ENCODE data around the gene PIGB.

Gene PIGB

DNA sequence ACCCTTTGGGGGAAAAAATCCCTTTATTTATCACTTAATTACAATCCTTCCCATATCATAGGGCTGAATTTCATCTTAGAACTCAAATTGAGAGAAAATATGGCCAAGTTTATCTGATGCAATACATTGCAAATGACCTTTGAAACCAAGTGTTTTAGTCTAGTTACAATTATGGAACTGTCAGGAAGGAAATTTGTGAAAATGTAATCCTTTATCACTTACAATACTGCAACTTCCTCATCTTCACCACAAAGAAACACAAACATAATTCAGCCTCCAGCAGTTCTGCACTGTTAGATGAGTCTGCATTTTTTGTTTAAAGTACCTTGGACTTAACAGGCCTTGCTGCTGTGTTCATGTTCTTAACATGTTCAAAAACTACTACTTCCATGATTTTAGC, 84.5 kb downstream of the PIGB start:
- DNase-seq (ENCODE audit: insufficient read length, low spot score) (no peak), FAIRE-seq (no peak)

More for the DNA sequence above, 84.5 kb downstream of the PIGB start:
- TF ChIP-seq POLR2A (IDR thresholded peaks at IDR 0.05; ENCODE audit: low read depth, low read length), result no peak
- no peak for TF ChIP-seq POU2F2 (IDR thresholded peaks at IDR 0.05; ENCODE audit: low read depth, low read length)
- no peak for TF ChIP-seq POLR2AphosphoS5 (IDR thresholded peaks at IDR 0.05; ENCODE audit: low read depth, low read length)
- no peak for TF ChIP-seq TAF1 (IDR thresholded peaks at IDR 0.05; ENCODE audit: low read depth, low read length)
- TF ChIP-seq SPI1 (IDR thresholded peaks at IDR 0.05; ENCODE audit: low read depth, low read length), result peak; percentile 31; the same call in 1 of the 2 replicates
- TF ChIP-seq PAX5 (IDR thresholded peaks at IDR 0.05; ENCODE audit: insufficient read depth, low read length, severe bottlenecking), result no peak
